ENCODE results near the gene TRIM71.

DNA sequence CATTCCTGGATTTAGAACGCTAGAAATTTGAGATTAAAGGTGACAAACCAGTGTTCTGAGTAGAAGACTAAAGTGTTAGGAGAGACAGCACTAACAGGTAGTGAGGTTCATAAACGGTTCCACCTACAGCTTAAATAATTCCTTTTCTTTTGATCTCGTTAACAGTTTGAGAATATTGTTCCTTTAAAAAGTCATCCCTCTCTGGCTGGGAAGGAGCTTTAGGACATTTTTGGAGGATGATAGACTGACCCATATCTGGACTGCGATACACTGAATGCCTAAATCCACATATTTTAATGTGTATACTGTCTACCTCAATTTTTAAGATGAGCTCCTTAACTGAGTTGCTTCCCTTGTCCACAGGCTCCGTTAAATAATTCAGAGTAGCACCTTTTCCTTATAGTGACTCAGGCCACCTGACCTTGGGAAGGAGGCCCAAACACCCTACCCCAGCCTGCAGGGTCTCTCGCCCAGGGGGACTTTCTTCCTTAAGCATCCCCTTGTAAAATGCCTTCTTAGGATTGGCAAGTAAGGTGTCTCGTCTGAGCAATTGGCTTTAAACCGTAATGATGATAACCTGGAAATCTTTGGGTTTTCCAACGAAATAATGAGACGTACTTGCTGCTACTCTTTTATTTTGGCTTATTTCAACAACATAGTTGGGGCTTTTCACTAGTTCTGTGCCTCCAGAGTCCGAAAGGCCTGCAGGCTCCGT is 3.3 kb downstream of the TRIM71 start:
- TF ChIP-seq POLR2A (IDR thresholded peaks at IDR 0.05; ENCODE audit: low read depth, low read length) (no peak), POLR2AphosphoS5 (IDR thresholded peaks at IDR 0.05; ENCODE audit: low read depth, low read length) (no peak), TAF1 (IDR thresholded peaks at IDR 0.05; ENCODE audit: borderline replicate concordance, low read depth, low read length) (no peak)
